GM19395 (cell line): ENCODE measurements around the gene ADAMTS20.
"Not testable (repeated sequence)": the region's sequence is repeated elsewhere in the genome, so short reads cannot be mapped to it uniquely, and the experiment has no call there.

Experiments used
- ATAC-seq: cut with Tn5 transposase; IDR thresholded peaks from one replicate; pipeline ENCODE4 v1.9.1; 2021; ENCODE audit warnings: mild to moderate bottlenecking, moderate library complexity; ENCODE audit not compliant: unreplicated experiment

Gene ADAMTS20

GRCh38 chr12:43370263-43370662 is 181.7 kb downstream of the ADAMTS20 start:
- no peak for ATAC-seq

GRCh38 chr12:43362910-43363694 is 188.9 kb downstream of the ADAMTS20 start:
- no peak for ATAC-seq

GRCh38 chr12:43361031-43361710 is 190.8 kb downstream of the ADAMTS20 start:
- no peak for ATAC-seq

- ATAC-seq: not testable (repeated sequence)
Observed at GRCh38 chr12:43360001-43360400, 192.0 kb downstream of the ADAMTS20 start.

- no peak for ATAC-seq
Observed at GRCh38 chr12:43357141-43357540, 194.9 kb downstream of the ADAMTS20 start.

- no peak for ATAC-seq
Observed at GRCh38 chr12:43352001-43352400, 200.0 kb downstream of the ADAMTS20 start.

GRCh38 chr12:43349863-43350262 is 202.1 kb downstream of the ADAMTS20 start:
- ATAC-seq: no peak

GRCh38 chr12:43348221-43348620 is 203.8 kb downstream of the ADAMTS20 start:
- no peak for ATAC-seq

GRCh38 chr12:43347026-43347425 is 205.0 kb downstream of the ADAMTS20 start:
- ATAC-seq: no peak

GRCh38 chr12:43345023-43345422 is 207.0 kb downstream of the ADAMTS20 start:
- no peak for ATAC-seq

GRCh38 chr12:43341785-43342313 is 210.2 kb downstream of the ADAMTS20 start:
- not testable (repeated sequence) for ATAC-seq

- peak; percentile 68 for ATAC-seq
Observed at GRCh38 chr12:43338848-43339526, 213.0 kb downstream of the ADAMTS20 start.

- ATAC-seq: peak; percentile 57
Observed at GRCh38 chr12:43337571-43338444, 214.2 kb downstream of the ADAMTS20 start.

GRCh38 chr12:43336962-43337555 is 214.9 kb downstream of the ADAMTS20 start:
- ATAC-seq: peak; percentile 2

GRCh38 chr12:43333644-43334043 is 218.4 kb downstream of the ADAMTS20 start:
- no peak for ATAC-seq

GRCh38 chr12:43332977-43333640 is 218.9 kb downstream of the ADAMTS20 start:
- ATAC-seq: no peak

- ATAC-seq: no peak
Observed at GRCh38 chr12:43331935-43332334, 220.1 kb downstream of the ADAMTS20 start.

GRCh38 chr12:43329375-43329774 is 222.6 kb downstream of the ADAMTS20 start:
- ATAC-seq: no peak

- ATAC-seq: peak; percentile 86
Observed at GRCh38 chr12:43325786-43326185, 226.2 kb downstream of the ADAMTS20 start.

GRCh38 chr12:43320281-43320680 is 231.7 kb downstream of the ADAMTS20 start:
- ATAC-seq: no peak
